GM18507 (cell line): Measurements from ENCODE around the gene EFNA2.

Source experiments
- DNase-seq: peaks from one replicate; pipeline ENCODE4 v3.0.0; 2011; ENCODE audit warnings: low read depth; ENCODE audit not compliant: insufficient read length; ENCODE audit errors: extremely low spot score
- FAIRE-seq: peaks from 2 replicates; lab custom pipeline; 2011; peaks lifted over from hg19 to GRCh38; lab: Jason Lieb, UNC

The EFNA2 gene

GRCh38 chr19:1248139-1248785, 37.4 kb upstream of the EFNA2 start, which contains the start of gene MIDN:
Gene MIDN (plus strand): TSS chr19:1248583. CDS start chr19:1250297, 1,714 bp downstream.
- no peak for FAIRE-seq
- peak; percentile 47 for DNase-seq

- DNase-seq, result no peak
Measured at GRCh38 chr19:1248786-1249297, 36.8 kb upstream of the EFNA2 start.

GRCh38 chr19:1249298-1249989, 36.2 kb upstream of the EFNA2 start:
- peak; percentile 76 for FAIRE-seq
- peak; percentile 78 for DNase-seq

More at GRCh38 chr19:1248786-1249297, 36.8 kb upstream of the EFNA2 start:
- peak; percentile 72 for FAIRE-seq

- FAIRE-seq, result no peak
- no peak for DNase-seq
Measured at GRCh38 chr19:1249990-1250436, 35.7 kb upstream of the EFNA2 start.

GRCh38 chr19:1250437-1251260, 35.0 kb upstream of the EFNA2 start:
- FAIRE-seq (no peak), DNase-seq (no peak)

GRCh38 chr19:1251330-1252220, 34.1 kb upstream of the EFNA2 start:
- peak; percentile 78 for FAIRE-seq
- DNase-seq, result no peak

GRCh38 chr19:1252221-1252820, 33.4 kb upstream of the EFNA2 start:
- DNase-seq, result no peak
- no peak for FAIRE-seq

- DNase-seq, result no peak
- peak; percentile 85 for FAIRE-seq
Measured at GRCh38 chr19:1252821-1253513, 32.7 kb upstream of the EFNA2 start.

- DNase-seq (no peak), FAIRE-seq (no peak)
Measured at GRCh38 chr19:1253514-1254080, 32.1 kb upstream of the EFNA2 start.

GRCh38 chr19:1254081-1254527, 31.6 kb upstream of the EFNA2 start:
- DNase-seq, result no peak
- FAIRE-seq, result no peak

- no peak for DNase-seq
- no peak for FAIRE-seq
Measured at GRCh38 chr19:1254530-1255185, 31.0 kb upstream of the EFNA2 start.

GRCh38 chr19:1255186-1256161, 30.2 kb upstream of the EFNA2 start:
- no peak for FAIRE-seq
- no peak for DNase-seq

- FAIRE-seq, result no peak
- no peak for DNase-seq
Measured at GRCh38 chr19:1256646-1257474, 28.8 kb upstream of the EFNA2 start.

- no peak for FAIRE-seq
- DNase-seq, result no peak
Measured at GRCh38 chr19:1257475-1258162, 28.1 kb upstream of the EFNA2 start.

- FAIRE-seq (no peak), DNase-seq (no peak)
Measured at GRCh38 chr19:1258163-1258492, 27.5 kb upstream of the EFNA2 start.
